Mesendoderm (in vitro differentiated cells): ENCODE measurements around the gene COX6B2.

ENCODE experiments used
- DNase-seq: peaks from one replicate; pipeline ENCODE4 v3.0.0; 2013
- H2AK5ac ChIP-seq: 2 replicates; pipeline ENCODE4 v1.6.1; 2013; ENCODE audit warnings: low read length, inconsistent platforms
- H2BK120ac ChIP-seq: 2 replicates; pipeline ENCODE4 v1.6.1; 2013; ENCODE audit warnings: low read depth, mild to moderate bottlenecking, low read length, moderate library complexity, mixed read lengths
- H2BK15ac ChIP-seq: replicated peaks from 2 replicates; pipeline ENCODE4 v1.6.1; 2013; ENCODE audit warnings: low read depth, mild to moderate bottlenecking, moderate library complexity
- H2BK5ac ChIP-seq: 2 replicates; pipeline ENCODE4 v1.6.1; 2013; ENCODE audit warnings: low read length, inconsistent platforms
- H3K18ac ChIP-seq: 2 replicates; pipeline ENCODE4 v1.6.1; 2013; ENCODE audit warnings: mild to moderate bottlenecking, low read length, mixed read lengths
- H3K23ac ChIP-seq: one replicate; pipeline ENCODE4 v1.6.1; 2013; ENCODE audit warnings: low read length
- H3K27ac ChIP-seq: 2 replicates; pipeline ENCODE4 v1.5.1; 2013; ENCODE audit warnings: low read depth, mild to moderate bottlenecking, inconsistent platforms, low read length, moderate library complexity
- H3K27me3 ChIP-seq: 2 replicates; pipeline ENCODE4 v1.6.1; 2013; ENCODE audit warnings: low read length, control low read depth, mild to moderate bottlenecking, inconsistent platforms; ENCODE audit not compliant: insufficient read depth, poor library complexity
- H3K36me3 ChIP-seq: 2 replicates; pipeline ENCODE4 v1.6.1; 2013; ENCODE audit warnings: low read length, inconsistent platforms; ENCODE audit not compliant: control insufficient read depth, insufficient read depth
- H3K4ac ChIP-seq: one replicate; pipeline ENCODE4 v1.6.1; 2013; ENCODE audit warnings: low read depth, mild to moderate bottlenecking, low read length, moderate library complexity
- H3K4me1 ChIP-seq: 2 replicates; pipeline ENCODE4 v1.6.1; 2013; ENCODE audit warnings: low read depth, low read length, inconsistent platforms; ENCODE audit not compliant: control insufficient read depth
- H3K4me2 ChIP-seq: 2 replicates; pipeline ENCODE4 v1.6.1; 2013; ENCODE audit warnings: low read length
- H3K4me3 ChIP-seq: 2 replicates; pipeline ENCODE4 v1.5.1; 2013; ENCODE audit warnings: mild to moderate bottlenecking, low read length
- H3K56ac ChIP-seq: one replicate; pipeline ENCODE4 v1.6.1; 2013; ENCODE audit warnings: low read length
- H3K79me1 ChIP-seq: 2 replicates; pipeline ENCODE4 v1.6.1; 2013; ENCODE audit warnings: low read length, inconsistent platforms
- H3K79me2 ChIP-seq: 2 replicates; pipeline ENCODE4 v1.6.1; 2013; ENCODE audit warnings: mild to moderate bottlenecking, low read length; ENCODE audit not compliant: control insufficient read depth, insufficient read depth
- H3K9ac ChIP-seq: 2 replicates; pipeline ENCODE4 v1.6.1; 2013; ENCODE audit warnings: low read length, inconsistent platforms
- H4K5ac ChIP-seq: one replicate; pipeline ENCODE4 v1.6.1; 2013; ENCODE audit warnings: low read length
- H4K8ac ChIP-seq: one replicate; pipeline ENCODE4 v1.6.1; 2013; ENCODE audit warnings: low read depth, mild to moderate bottlenecking, control low read depth, low read length, moderate library complexity
- WGBS: extraction: QIAGEN DNeasy Blood & Tissue Kit; methylation state at CpG from one replicate; pipeline ENCODE4 v1.1.7; 2013; ENCODE audit warnings: low lambda C conversion rate, missing lambda C conversion rate; ENCODE audit not compliant: insufficient coverage; ENCODE audit errors: extremely low coverage; 5-methylcytosine and 5-hydroxymethylcytosine counted together

COX6B2 gene

DNA sequence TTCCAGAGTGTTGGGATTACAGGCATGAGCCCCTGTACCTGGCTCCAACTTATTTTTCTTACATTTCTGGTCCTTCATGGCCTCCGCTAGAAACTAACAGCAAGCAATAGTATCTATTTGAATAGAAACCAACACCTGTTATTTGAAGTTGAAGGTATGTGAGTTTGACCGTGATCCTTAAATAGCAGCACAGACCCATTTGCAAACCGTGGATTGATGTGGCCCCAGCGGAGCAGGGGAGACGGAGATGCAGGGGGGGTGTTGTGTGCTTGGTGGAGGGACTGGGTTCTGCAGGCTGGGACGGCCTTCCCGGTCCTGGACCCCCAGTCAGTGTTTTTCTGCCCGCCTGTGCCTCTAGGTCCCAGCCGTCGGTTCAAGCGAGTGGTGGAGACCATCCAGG, 46.2 kb downstream of the COX6B2 start:
- no peak overlapping the region for H3K4me2 ChIP-seq
- no peaks in the 10 kb centered on the region for H3K79me2 ChIP-seq
- DNase-seq = no peak
- H3K56ac ChIP-seq = no peak overlapping the region
- WGBS = no CpG with 5 or more reads among the region's 11 CpGs
- no peak overlapping the region for H3K4ac ChIP-seq
- no peaks in the 10 kb centered on the region for H3K79me1 ChIP-seq
- H3K27ac ChIP-seq = no peak overlapping the region
- no peak overlapping the region for H3K18ac ChIP-seq
- peaks cover 8% of the 10 kb centered on the region for H3K36me3 ChIP-seq
- H3K27me3 ChIP-seq = no peaks in the 10 kb centered on the region
- no peak overlapping the region for H3K4me3 ChIP-seq
- H3K4me1 ChIP-seq = no peaks in the 10 kb centered on the region
- H2BK5ac ChIP-seq = no peak overlapping the region
- H2AK5ac ChIP-seq = no peak overlapping the region
- H3K23ac ChIP-seq = no peak overlapping the region
- no peak overlapping the region for H4K8ac ChIP-seq
- no peak overlapping the region for H2BK15ac ChIP-seq
- H3K9ac ChIP-seq = no peak overlapping the region
- H4K5ac ChIP-seq = no peak overlapping the region
- H2BK120ac ChIP-seq = no peak overlapping the region

DNA sequence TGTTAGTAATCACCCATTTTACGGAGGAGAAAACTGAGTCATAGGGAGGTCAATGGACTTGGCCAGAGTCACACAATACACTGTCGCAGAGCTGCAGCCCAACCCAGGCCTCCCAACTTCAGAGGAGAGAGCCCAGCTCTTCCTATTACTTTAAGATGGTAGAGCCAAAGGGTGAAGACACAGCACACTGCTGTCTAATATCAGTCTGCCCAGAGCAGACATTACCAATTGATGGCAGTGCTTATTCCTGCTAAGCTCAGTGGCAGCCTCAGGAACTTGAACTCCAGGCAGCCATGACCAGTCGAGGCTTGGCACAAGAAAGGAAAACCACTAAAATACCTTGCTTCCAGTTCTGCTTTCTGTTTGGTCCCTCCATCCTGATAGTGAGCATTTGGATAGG, 47.8 kb downstream of the COX6B2 start:
- no peaks in the 10 kb centered on the region for H3K4me1 ChIP-seq
- H3K56ac ChIP-seq = no peak overlapping the region
- H2BK15ac ChIP-seq = no peak overlapping the region
- no peaks in the 10 kb centered on the region for H3K79me2 ChIP-seq
- peaks cover 11% of the 10 kb centered on the region for H3K36me3 ChIP-seq
- H2BK120ac ChIP-seq = no peak overlapping the region
- no CpG with 5 or more reads among the region's 3 CpGs for WGBS
- no peak overlapping the region for H3K23ac ChIP-seq
- H3K4me3 ChIP-seq = no peak overlapping the region
- no peak overlapping the region for H4K5ac ChIP-seq
- H3K27ac ChIP-seq = no peak overlapping the region
- no peak overlapping the region for H2BK5ac ChIP-seq
- no peaks in the 10 kb centered on the region for H3K27me3 ChIP-seq
- no peak overlapping the region for H2AK5ac ChIP-seq
- H3K9ac ChIP-seq = no peak overlapping the region
- H3K4ac ChIP-seq = no peak overlapping the region
- no peaks in the 10 kb centered on the region for H3K79me1 ChIP-seq
- no peak for DNase-seq
- H3K18ac ChIP-seq = no peak overlapping the region
- H4K8ac ChIP-seq = no peak overlapping the region
- no peak overlapping the region for H3K4me2 ChIP-seq

DNA sequence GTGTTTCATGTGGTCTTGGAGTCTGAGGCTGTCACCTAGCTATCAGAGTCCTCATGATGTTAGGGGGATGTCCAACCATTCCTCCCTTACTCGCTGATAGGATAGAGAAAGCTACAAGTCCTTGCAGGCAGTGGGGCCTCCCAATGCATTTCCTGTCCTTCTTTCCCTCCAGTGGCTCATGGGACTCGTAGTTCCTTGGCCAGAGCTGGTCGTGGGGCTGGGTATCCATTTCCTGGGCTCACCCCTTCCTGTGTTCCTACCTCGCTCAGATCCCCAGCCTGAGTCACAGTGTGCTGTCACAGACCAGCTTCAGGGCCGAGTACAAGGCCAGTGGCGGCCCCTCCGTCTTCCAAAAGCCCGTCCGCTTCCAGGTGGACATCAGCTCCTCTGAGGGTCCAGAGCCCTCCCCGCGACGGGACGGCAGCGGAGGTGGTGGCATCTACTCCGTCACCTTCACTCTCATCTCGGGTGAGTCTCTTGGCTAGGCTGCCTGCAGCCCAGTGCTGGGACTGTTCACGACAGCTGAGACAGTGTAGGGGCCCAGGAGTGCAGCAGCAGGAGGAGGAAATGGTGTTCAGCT, 48.4 kb downstream of the COX6B2 start:
- Histone ChIP-seq H3K79me1 (no peaks in the 10 kb centered on the region), H4K8ac (no peak overlapping the region), H2BK15ac (no peak overlapping the region), H3K4me2 (no peak overlapping the region), H3K23ac (no peak overlapping the region), H3K18ac (no peak overlapping the region), H3K56ac (no peak overlapping the region), H2AK5ac (no peak overlapping the region), H3K4me3 (no peak overlapping the region), H2BK120ac (no peak overlapping the region), H2BK5ac (no peak overlapping the region), H3K9ac (no peak overlapping the region), H3K79me2 (no peaks in the 10 kb centered on the region), H3K4me1 (peaks cover 2% of the 10 kb centered on the region), H3K36me3 (peaks cover 11% of the 10 kb centered on the region), H3K27me3 (no peaks in the 10 kb centered on the region), H3K27ac (no peak overlapping the region), H3K4ac (no peak overlapping the region), H4K5ac (no peak overlapping the region)
- peak; percentile 53 for DNase-seq
- no CpG with 5 or more reads among the region's 17 CpGs for WGBS

GRCh38 chr19:55305491-55305890, 49.0 kb downstream of the COX6B2 start:
- peak; percentile 70 for DNase-seq
- no peak overlapping the region for H4K5ac ChIP-seq
- peaks cover 11% of the 10 kb centered on the region for H3K36me3 ChIP-seq

DNA sequence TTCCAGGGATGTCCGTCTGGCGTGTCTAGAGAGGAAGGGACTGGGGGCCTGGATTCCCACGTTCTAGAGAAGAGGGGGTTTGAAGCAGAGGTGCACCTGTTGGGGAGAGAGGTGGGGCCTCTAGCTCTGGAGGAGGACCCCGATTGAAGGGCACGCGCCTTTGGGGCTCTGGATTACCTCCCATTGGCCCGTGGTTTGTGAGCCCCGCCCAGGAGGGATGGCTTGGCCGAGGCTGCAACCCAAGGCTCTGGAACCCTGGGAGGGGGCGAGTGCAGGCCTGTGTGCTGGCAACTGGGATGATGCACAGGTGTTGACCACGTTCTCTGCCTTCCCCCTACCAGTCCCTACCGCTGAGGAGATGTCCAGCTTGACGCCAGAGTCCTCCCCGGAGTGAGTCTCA, 49.5 kb downstream of the COX6B2 start:
- no peaks in the 10 kb centered on the region for H3K79me1 ChIP-seq
- no peaks in the 10 kb centered on the region for H3K79me2 ChIP-seq
- H3K4me1 ChIP-seq = peaks cover 2% of the 10 kb centered on the region
- H3K36me3 ChIP-seq = peaks cover 11% of the 10 kb centered on the region
- no CpG with 5 or more reads among the region's 14 CpGs for WGBS
- no peak overlapping the region for H3K4ac ChIP-seq
- no peak overlapping the region for H2AK5ac ChIP-seq
- no peak overlapping the region for H3K18ac ChIP-seq
- DNase-seq = no peak
- no peak overlapping the region for H3K4me3 ChIP-seq
- H4K8ac ChIP-seq = no peak overlapping the region
- H2BK5ac ChIP-seq = no peak overlapping the region
- no peak overlapping the region for H3K23ac ChIP-seq
- no peak overlapping the region for H3K27ac ChIP-seq
- H2BK120ac ChIP-seq = no peak overlapping the region
- no peak overlapping the region for H4K5ac ChIP-seq
- no peak overlapping the region for H3K4me2 ChIP-seq
- H3K56ac ChIP-seq = no peak overlapping the region
- no peak overlapping the region for H2BK15ac ChIP-seq
- H3K27me3 ChIP-seq = no peaks in the 10 kb centered on the region
- H3K9ac ChIP-seq = no peak overlapping the region

More at GRCh38 chr19:55305491-55305890, 49.0 kb downstream of the COX6B2 start:
- Histone ChIP-seq H4K8ac (no peak overlapping the region), H3K23ac (no peak overlapping the region), H2BK15ac (no peak overlapping the region), H3K4me3 (no peak overlapping the region), H3K56ac (no peak overlapping the region), H3K18ac (no peak overlapping the region), H3K4me2 (no peak overlapping the region), H3K27me3 (no peaks in the 10 kb centered on the region), H2BK120ac (no peak overlapping the region), H3K4me1 (peaks cover 2% of the 10 kb centered on the region), H3K79me2 (no peaks in the 10 kb centered on the region), H2BK5ac (no peak overlapping the region), H3K4ac (no peak overlapping the region), H3K9ac (no peak overlapping the region), H2AK5ac (no peak overlapping the region), H3K79me1 (no peaks in the 10 kb centered on the region), H3K27ac (no peak overlapping the region)
- no CpG with 5 or more reads among the region's 9 CpGs for WGBS
